Neural cell (in vitro differentiated cells): ENCODE results near the gene SLC24A5. TPM values are rescaled to one million over a fixed set of nuclear protein-coding genes. Genes with fewer than 3 reads are reported as not detected.

Experiments
- H2AFZ ChIP-seq: fragments of 200-600, 300-800 bp; sonication (generic), shearing (Covaris generic); 2 replicates; pipeline ENCODE4 v1.6.0; 2014; ENCODE audit warnings: low read depth, mild to moderate bottlenecking, antibody characterized with exemption, low read length, moderate library complexity
- H3F3A ChIP-seq: fragments of 200-600 bp; shearing (Covaris generic); 2 replicates; pipeline ENCODE4 v1.6.1; 2016; ENCODE audit warnings: mild to moderate bottlenecking, moderate library complexity, mixed read lengths, antibody characterized with exemption, low read length; ENCODE audit not compliant: insufficient read depth, poor library complexity, severe bottlenecking
- H3K27ac ChIP-seq: fragments of 200-600, 300-800 bp; sonication (generic), shearing (Covaris generic); 2 replicates; pipeline ENCODE4 v1.5.1; 2014; ENCODE audit warnings: mild to moderate bottlenecking, low read length, moderate library complexity
- H3K27me3 ChIP-seq: fragments of 300-800, 200-600 bp; sonication (generic), shearing (Covaris generic); 2 replicates; pipeline ENCODE4 v1.6.0; 2014; ENCODE audit warnings: mild to moderate bottlenecking, low read depth, low read length, moderate library complexity; ENCODE audit not compliant: insufficient read depth
- H3K36me3 ChIP-seq: fragments of 300-800, 200-600 bp; sonication (generic), shearing (Covaris generic); 2 replicates; pipeline ENCODE4 v1.5.1; 2014; ENCODE audit warnings: mild to moderate bottlenecking, antibody characterized with exemption, low read length, moderate library complexity; ENCODE audit not compliant: insufficient read depth
- H3K4me2 ChIP-seq: fragments of 300-800, 200-600 bp; sonication (generic), shearing (Covaris generic); 2 replicates; pipeline ENCODE4 v1.6.0; 2014; ENCODE audit warnings: mild to moderate bottlenecking, low read length
- H3K4me3 ChIP-seq: fragments of 300-800, 200-600 bp; sonication (generic), shearing (Covaris generic); 2 replicates; pipeline ENCODE4 v1.5.1; 2014; ENCODE audit warnings: mild to moderate bottlenecking, low read length, moderate library complexity
- H3K79me2 ChIP-seq: fragments of 200-600 bp; shearing (Covaris generic); replicated peaks from 2 replicates; pipeline ENCODE4 v1.6.0; 2014; ENCODE audit warnings: mild to moderate bottlenecking, low read length, moderate library complexity; ENCODE audit not compliant: insufficient read depth
- H3K9ac ChIP-seq: fragments of 300-800, 200-600 bp; sonication (generic), shearing (Covaris generic); 2 replicates; pipeline ENCODE4 v1.6.1; 2016; ENCODE audit warnings: mild to moderate bottlenecking, low read length, mixed read lengths
- H3K9me2 ChIP-seq: fragments of 200-600 bp; shearing (Covaris generic); 2 replicates; pipeline ENCODE4 v1.6.1; 2016; ENCODE audit warnings: mild to moderate bottlenecking, low read length, mixed read lengths; ENCODE audit not compliant: insufficient read depth
- H3K9me3 ChIP-seq: fragments of 200-600, 300-800 bp; sonication (generic), shearing (Covaris generic); 2 replicates; pipeline ENCODE4 v1.6.1; 2016; ENCODE audit warnings: mild to moderate bottlenecking, mixed run types, low read length, moderate library complexity, mixed read lengths
- H4K20me1 ChIP-seq: fragments of 200-600 bp; shearing (Covaris generic); 2 replicates; pipeline ENCODE4 v1.6.1; 2016; ENCODE audit warnings: mild to moderate bottlenecking, mixed run types; ENCODE audit not compliant: insufficient read depth
- CTCF ChIP-seq: fragments of 450-650 bp; IDR thresholded peaks from 2 replicates; pipeline ENCODE4 v1.5.1; 2014; ENCODE audit warnings: antibody characterized with exemption, mild to moderate bottlenecking, moderate library complexity; ENCODE audit not compliant: poor library complexity, severe bottlenecking
- EP300 ChIP-seq: fragments of 450-650 bp; conservative IDR thresholded peaks from 2 replicates; pipeline ENCODE4 v1.6.1; 2014; ENCODE audit warnings: antibody characterized with exemption, mild to moderate bottlenecking, moderate library complexity; ENCODE audit not compliant: poor library complexity, severe bottlenecking
- EZH2 ChIP-seq: fragments of 200-600, 300-800 bp; shearing (Covaris generic), sonication (generic); IDR thresholded peaks from 2 replicates; pipeline ENCODE4 v1.6.1; 2014; ENCODE audit warnings: antibody characterized with exemption, low read length, borderline replicate concordance, mild to moderate bottlenecking; ENCODE audit not compliant: insufficient read depth, poor library complexity, severe bottlenecking
- MXI1 ChIP-seq: fragments of 450-650 bp; conservative IDR thresholded peaks from 2 replicates; pipeline ENCODE4 v1.6.1; 2014; ENCODE audit warnings: antibody characterized with exemption, mild to moderate bottlenecking; ENCODE audit not compliant: poor library complexity, severe bottlenecking
- POLR2AphosphoS5 ChIP-seq: IDR thresholded peaks from 2 replicates; pipeline ENCODE4 v1.6.1; 2012
- RAD21 ChIP-seq: fragments of 450-650 bp; conservative IDR thresholded peaks from 2 replicates; pipeline ENCODE4 v1.6.1; 2014; ENCODE audit warnings: antibody characterized with exemption, mild to moderate bottlenecking, moderate library complexity
- REST ChIP-seq: IDR thresholded peaks from 2 replicates; pipeline ENCODE4 v1.6.1; 2012; ENCODE audit warnings: borderline replicate concordance
- SMC3 ChIP-seq: fragments of 450-650 bp; conservative IDR thresholded peaks from 2 replicates; pipeline ENCODE4 v1.6.1; 2014; ENCODE audit warnings: antibody characterized with exemption, mild to moderate bottlenecking, moderate library complexity; ENCODE audit not compliant: poor library complexity
- TAF1 ChIP-seq: IDR thresholded peaks from 2 replicates; pipeline ENCODE4 v1.6.1; 2012; ENCODE audit warnings: low read depth
- polyA plus RNA-seq: library from polyadenylated mRNA; depleted of rRNA; stranded (reverse); fragments of >200 nt; gene quantifications from 2 replicates; pipeline ENCODE4 v1.2.3, GENCODE V29; 2014

SLC24A5 gene
- polyA plus RNA-seq, 1 donor from 2014 or later: 0.78 TPM

GRCh38 chr15:48178648-48178931 lies 57.8 kb downstream of the SLC24A5 start:
- no peaks in the 10 kb centered on the region for H4K20me1 ChIP-seq
- no peak for TF ChIP-seq SMC3
- TF ChIP-seq MXI1: no peak
- TF ChIP-seq RAD21: no peak
- no peak for TF ChIP-seq POLR2AphosphoS5
- TF ChIP-seq REST: no peak
- TF ChIP-seq TAF1: no peak
- TF ChIP-seq CTCF: no peak
- TF ChIP-seq EP300: no peak
- no peak for TF ChIP-seq EZH2
- no peaks in the 10 kb centered on the region for H3K9me2 ChIP-seq
- no peaks in the 10 kb centered on the region for H3K27me3 ChIP-seq
- no peaks in the 10 kb centered on the region for H3K36me3 ChIP-seq
- no peaks in the 10 kb centered on the region for H3K9me3 ChIP-seq
- peak overlapping the region; percentile 82 for H3K4me2 ChIP-seq
- H3K79me2 ChIP-seq: peaks cover 40% of the 10 kb centered on the region
- peak overlapping the region; percentile 98 for H3K27ac ChIP-seq
- H3F3A ChIP-seq: peaks cover 18% of the 10 kb centered on the region
- H3K4me3 ChIP-seq: peak overlapping the region; percentile 82
- H3K9ac ChIP-seq: peak overlapping the region; percentile 97
- peak overlapping the region; percentile 87 for H2AFZ ChIP-seq

DNA sequence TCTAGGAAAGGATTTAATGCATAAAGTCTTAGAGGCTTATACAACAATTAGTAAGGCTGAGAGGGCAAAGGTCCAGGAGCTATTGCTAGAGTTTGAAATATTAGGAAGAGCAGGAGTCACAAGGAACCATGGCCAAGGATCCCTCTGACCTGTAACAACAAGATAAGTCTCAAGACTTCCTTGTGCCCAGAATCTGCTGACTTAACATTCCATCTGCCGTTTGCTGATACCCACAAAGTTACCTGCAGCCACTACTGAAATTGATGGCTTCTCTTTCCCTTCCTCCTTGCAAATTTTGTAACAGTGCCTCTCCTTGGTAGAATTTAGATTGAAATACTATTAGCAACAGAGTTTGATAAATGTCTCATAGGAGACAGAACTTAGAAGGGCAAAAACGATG lies 62.0 kb downstream of the SLC24A5 start:
- no peak overlapping the region for H3K4me2 ChIP-seq
- no peak overlapping the region for H3K27ac ChIP-seq
- H3F3A ChIP-seq: peaks cover 8% of the 10 kb centered on the region
- no peaks in the 10 kb centered on the region for H4K20me1 ChIP-seq
- no peaks in the 10 kb centered on the region for H3K27me3 ChIP-seq
- H3K9me3 ChIP-seq: no peaks in the 10 kb centered on the region
- no peaks in the 10 kb centered on the region for H3K36me3 ChIP-seq
- no peak overlapping the region for H3K9ac ChIP-seq
- no peaks in the 10 kb centered on the region for H3K9me2 ChIP-seq
- H3K4me3 ChIP-seq: no peak overlapping the region
- no peak overlapping the region for H2AFZ ChIP-seq
- H3K79me2 ChIP-seq: no peaks in the 10 kb centered on the region
- TF ChIP-seq EZH2: no peak
- no peak for TF ChIP-seq EP300
- no peak for TF ChIP-seq TAF1
- TF ChIP-seq POLR2AphosphoS5: no peak
- no peak for TF ChIP-seq RAD21
- no peak for TF ChIP-seq SMC3
- TF ChIP-seq CTCF: no peak
- TF ChIP-seq MXI1: no peak
- TF ChIP-seq REST: no peak
